ENCODE data around the gene PTCH2.
"Not testable (repeated sequence)": the region's sequence is repeated elsewhere in the genome, so short reads cannot be mapped to it uniquely, and the experiment has no call there.

The PTCH2 gene

GRCh38 chr1:44815926-44816325 lies 27.1 kb downstream of the PTCH2 start:
- H3K9me3 ChIP-seq (ENCODE audit: control insufficient read depth, insufficient read depth, low read depth, low read length); H3K4me3 ChIP-seq (ENCODE audit: low read depth, low read length); POLR2A ChIA-PET; H3K4me1 ChIP-seq (ENCODE audit: control insufficient read depth, insufficient read depth, low read length); H3K27ac ChIP-seq (ENCODE audit: extremely low read depth, low read depth, low read length): not testable (repeated sequence)
- CTCF ChIA-PET = interaction anchor here (0.7 to 0.8 kb wide), 2 partner anchors 16 to 362 kb away, joined by 3 read pairs; partner anchors contain the start of gene PLK3
- H3K36me3 ChIP-seq (ENCODE audit: control insufficient read depth in 2 of 2, insufficient read depth in 1 of 2, low read length in 2 of 2) = peaks cover 0 to 22% of the 10 kb centered on the region in 2 experiments; a peak in 1 of 3 replicates

DNA sequence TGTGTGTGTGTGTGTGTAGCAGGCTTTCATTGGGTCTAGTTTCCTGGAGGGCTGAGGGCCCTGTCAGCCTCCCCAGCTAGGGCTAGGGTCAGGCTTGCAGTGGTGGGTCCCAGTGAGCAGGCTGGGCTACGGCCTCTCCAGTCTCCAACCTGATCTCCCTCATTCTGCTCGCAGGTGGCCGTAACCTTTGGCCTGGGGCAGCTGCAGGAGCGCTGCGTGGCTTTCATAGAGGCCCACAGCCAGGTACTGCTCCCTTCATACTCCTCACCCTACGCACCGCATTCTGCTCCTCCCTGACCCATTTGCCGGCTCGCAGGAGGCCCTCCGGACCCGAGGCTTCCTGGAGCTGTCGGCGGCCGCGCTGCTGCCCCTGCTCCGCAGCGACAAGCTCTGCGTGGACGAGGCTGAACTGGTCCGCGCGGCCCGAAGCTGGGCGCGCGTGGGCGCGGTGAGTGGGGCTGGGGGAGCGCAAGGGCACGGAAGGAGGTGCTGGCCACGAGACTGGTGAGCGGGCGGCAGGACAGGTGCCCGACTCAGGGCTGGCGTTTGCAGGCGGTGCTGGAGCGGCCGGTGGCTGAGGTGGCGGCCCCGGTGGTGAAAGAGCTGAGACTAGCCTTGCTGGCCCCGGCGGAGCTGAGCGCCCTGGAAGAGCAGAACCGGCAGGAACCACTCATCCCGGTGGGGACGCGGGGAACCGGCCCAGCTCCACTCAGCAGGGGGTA lies 30.1 kb downstream of the PTCH2 start:
- no peaks in the 10 kb centered on the region for H3K9me3 ChIP-seq (ENCODE audit: control insufficient read depth, insufficient read depth, low read depth, low read length)
- no peak overlapping the region for H3K4me3 ChIP-seq (ENCODE audit: low read depth, low read length)
- peaks cover 13% of the 10 kb centered on the region for H3K4me1 ChIP-seq (ENCODE audit: control insufficient read depth, insufficient read depth, low read length)
- peaks cover 0 to 30% of the 10 kb centered on the region in 2 experiments; a peak in 1 of 3 replicates for H3K36me3 ChIP-seq (ENCODE audit: control insufficient read depth in 2 of 2, insufficient read depth in 1 of 2, low read length in 2 of 2)
- CTCF ChIA-PET = interaction anchor here (0.7 kb wide), 1 partner anchor 193 kb away, joined by 4 read pairs; no protein-coding TSS in a partner anchor
- POLR2A ChIA-PET = interaction anchor here (0.6 to 1.4 kb wide), 5 partner anchors 10 to 1486 kb away, joined by 3 to 11 read pairs (median 5); partner anchors contain the start of genes PLK3 and RPS8
- no peak for TF ChIP-seq ZNF629 (tag by site-specific recombination; IDR thresholded peaks at IDR 0.05)
- TF ChIP-seq ZFP69B (tag by site-specific recombination; IDR thresholded peaks at IDR 0.05) = 0 out of 2 replicates have a peak, but pooled peaks have one; percentile 9
- H3K27ac ChIP-seq (ENCODE audit: extremely low read depth, low read depth, low read length) = no peak overlapping the region

DNA sequence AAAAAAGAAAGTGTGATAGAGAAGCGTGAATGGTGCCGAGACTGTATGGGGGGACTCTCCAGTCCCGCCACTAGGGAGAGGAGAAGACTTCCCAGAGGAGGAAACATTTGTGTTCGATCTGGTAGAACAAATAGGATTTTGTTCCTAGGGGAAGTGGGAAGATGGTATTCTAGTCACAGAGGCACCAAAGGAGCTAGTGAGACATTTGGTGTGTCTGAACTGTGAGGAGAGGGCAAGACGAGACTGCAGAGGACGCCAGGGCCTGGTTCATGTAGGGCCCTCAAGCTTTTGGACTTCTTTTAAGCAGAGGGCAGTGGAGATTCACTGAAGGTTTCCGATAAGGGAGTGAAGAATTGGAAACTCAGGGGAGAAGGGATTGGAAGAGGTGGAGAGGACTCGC lies 31.8 kb downstream of the PTCH2 start:
- ChIA-PET CTCF (no interaction called here), POLR2A (interaction anchor here (0.6 kb wide), 1 partner anchor 10 kb away, joined by 3 read pairs; no protein-coding TSS in a partner anchor)
- H3K36me3 ChIP-seq (ENCODE audit: control insufficient read depth in 2 of 2, insufficient read depth in 1 of 2, low read length in 2 of 2) = peaks cover 0 to 38% of the 10 kb centered on the region in 2 experiments; a peak in 1 of 3 replicates
- no peaks in the 10 kb centered on the region for H3K9me3 ChIP-seq (ENCODE audit: control insufficient read depth, insufficient read depth, low read depth, low read length)
- H3K4me1 ChIP-seq (ENCODE audit: control insufficient read depth, insufficient read depth, low read length) = peaks cover 19% of the 10 kb centered on the region
- H3K27ac ChIP-seq (ENCODE audit: extremely low read depth, low read depth, low read length) = no peak overlapping the region
- TF ChIP-seq ZNF426 (tag by site-specific recombination; IDR thresholded peaks at IDR 0.05) (no peak), ZNF324 (tag by site-specific recombination; IDR thresholded peaks at IDR 0.05) (no peak), ZNF274 (IDR thresholded peaks at IDR 0.05; ENCODE audit: low read length) (no peak), ZNF274 (tag by site-specific recombination; IDR thresholded peaks at IDR 0.05; ENCODE audit: borderline replicate concordance) (no peak), ZNF514 (tag by site-specific recombination; IDR thresholded peaks at IDR 0.05) (no peak), ZNF629 (tag by site-specific recombination; IDR thresholded peaks at IDR 0.05) (no peak), OVOL3 (tag by site-specific recombination; IDR thresholded peaks at IDR 0.05) (no peak)
- TF ChIP-seq, protein P1, sequence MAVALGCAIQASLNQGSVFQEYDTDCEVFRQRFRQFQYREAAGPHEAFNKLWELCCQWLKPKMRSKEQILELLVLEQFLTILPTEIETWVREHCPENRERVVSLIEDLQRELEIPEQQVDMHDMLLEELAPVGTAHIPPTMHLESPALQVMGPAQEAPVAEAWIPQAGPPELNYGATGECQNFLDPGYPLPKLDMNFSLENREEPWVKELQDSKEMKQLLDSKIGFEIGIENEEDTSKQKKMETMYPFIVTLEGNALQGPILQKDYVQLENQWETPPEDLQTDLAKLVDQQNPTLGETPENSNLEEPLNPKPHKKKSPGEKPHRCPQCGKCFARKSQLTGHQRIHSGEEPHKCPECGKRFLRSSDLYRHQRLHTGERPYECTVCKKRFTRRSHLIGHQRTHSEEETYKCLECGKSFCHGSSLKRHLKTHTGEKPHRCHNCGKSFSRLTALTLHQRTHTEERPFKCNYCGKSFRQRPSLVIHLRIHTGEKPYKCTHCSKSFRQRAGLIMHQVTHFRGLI (tag by site-specific recombination; IDR thresholded peaks at IDR 0.05) = no peak
- no peak overlapping the region for H3K4me3 ChIP-seq (ENCODE audit: low read depth, low read length)

GRCh38 chr1:44810762-44811105 lies 32.3 kb downstream of the PTCH2 start:
- peaks cover 19% of the 10 kb centered on the region for H3K4me1 ChIP-seq (ENCODE audit: control insufficient read depth, insufficient read depth, low read length)
- H3K36me3 ChIP-seq (ENCODE audit: control insufficient read depth in 2 of 2, insufficient read depth in 1 of 2, low read length in 2 of 2) = peaks cover 0 to 43% of the 10 kb centered on the region in 2 experiments; a peak in 1 of 3 replicates
- H3K27ac ChIP-seq (ENCODE audit: extremely low read depth, low read depth, low read length); CTCF ChIA-PET; H3K4me3 ChIP-seq (ENCODE audit: low read depth, low read length); H3K9me3 ChIP-seq (ENCODE audit: control insufficient read depth, insufficient read depth, low read depth, low read length): not testable (repeated sequence)
- POLR2A ChIA-PET = interaction anchor here (0.6 kb wide), 1 partner anchor 10 kb away, joined by 3 read pairs; no protein-coding TSS in a partner anchor

- ChIA-PET POLR2A (interaction anchor here (2.1 to 4.0 kb wide), 5 partner anchors 9 to 201 kb away, joined by 9 to 84 read pairs (median 20); partner anchors contain the start of genes HECTD3, PLK3, RPS8 and UROD), CTCF (interaction anchor here (0.6 to 1.6 kb wide), 4 partner anchors 9 to 65 kb away, joined by 3 to 4 read pairs (median 4); no protein-coding TSS in a partner anchor)
- Histone ChIP-seq H3K4me1 (ENCODE audit: control insufficient read depth, insufficient read depth, low read length) (peaks cover 19% of the 10 kb centered on the region), H3K36me3 (ENCODE audit: control insufficient read depth in 2 of 2, insufficient read depth in 1 of 2, low read length in 2 of 2) (peaks cover 0 to 43% of the 10 kb centered on the region in 2 experiments; a peak in 1 of 3 replicates), H3K4me3 (ENCODE audit: low read depth, low read length) (no peak overlapping the region), H3K27ac (ENCODE audit: extremely low read depth, low read depth, low read length) (no peak overlapping the region), H3K9me3 (ENCODE audit: control insufficient read depth, insufficient read depth, low read depth, low read length) (no peaks in the 10 kb centered on the region)
- TF ChIP-seq GLIS1 (tag by site-specific recombination; IDR thresholded peaks at IDR 0.05) (peak; percentile 99), ZNF629 (tag by site-specific recombination; IDR thresholded peaks at IDR 0.05) (no peak), SCRT2 (tag by site-specific recombination; IDR thresholded peaks at IDR 0.05) (peak; percentile 42; the same call in 1 of the 2 replicates), ZNF423 (tag by site-specific recombination; IDR thresholded peaks at IDR 0.05) (0 out of 2 replicates have a peak, but pooled peaks have one; percentile 38), ZNF600 (tag by site-specific recombination; IDR thresholded peaks at IDR 0.05) (no peak), GLI4 (tag by site-specific recombination; IDR thresholded peaks at IDR 0.05) (no peak), EGR2 (tag by site-specific recombination; IDR thresholded peaks at IDR 0.05; ENCODE audit: low read depth) (0 out of 2 replicates have a peak, but pooled peaks have one; percentile 22), ZIC2 (tag by site-specific recombination; IDR thresholded peaks at IDR 0.05) (peak; percentile 100), ZFHX2 (tag by site-specific recombination; conservative IDR thresholded peaks at IDR 0.05) (peak; percentile 14; the same call in 1 of the 2 replicates)
- TF ChIP-seq, protein P2, sequence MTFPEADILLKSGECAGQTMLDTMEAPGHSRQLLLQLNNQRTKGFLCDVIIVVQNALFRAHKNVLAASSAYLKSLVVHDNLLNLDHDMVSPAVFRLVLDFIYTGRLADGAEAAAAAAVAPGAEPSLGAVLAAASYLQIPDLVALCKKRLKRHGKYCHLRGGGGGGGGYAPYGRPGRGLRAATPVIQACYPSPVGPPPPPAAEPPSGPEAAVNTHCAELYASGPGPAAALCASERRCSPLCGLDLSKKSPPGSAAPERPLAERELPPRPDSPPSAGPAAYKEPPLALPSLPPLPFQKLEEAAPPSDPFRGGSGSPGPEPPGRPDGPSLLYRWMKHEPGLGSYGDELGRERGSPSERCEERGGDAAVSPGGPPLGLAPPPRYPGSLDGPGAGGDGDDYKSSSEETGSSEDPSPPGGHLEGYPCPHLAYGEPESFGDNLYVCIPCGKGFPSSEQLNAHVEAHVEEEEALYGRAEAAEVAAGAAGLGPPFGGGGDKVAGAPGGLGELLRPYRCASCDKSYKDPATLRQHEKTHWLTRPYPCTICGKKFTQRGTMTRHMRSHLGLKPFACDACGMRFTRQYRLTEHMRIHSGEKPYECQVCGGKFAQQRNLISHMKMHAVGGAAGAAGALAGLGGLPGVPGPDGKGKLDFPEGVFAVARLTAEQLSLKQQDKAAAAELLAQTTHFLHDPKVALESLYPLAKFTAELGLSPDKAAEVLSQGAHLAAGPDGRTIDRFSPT (tag by site-specific recombination; IDR thresholded peaks at IDR 0.05) = 0 out of 2 replicates have a peak, but pooled peaks have one; percentile 27
These were observed 32.8 kb downstream of the PTCH2 start for GRCh38 chr1:44810101-44810761.

Measured in HEK293 (cell line).